Vagina (tissue), 2 donors: ENCODE measurements around the gene MT1H.

Experiments used
- POLR2A ChIP-seq, 2 donors: fragments of 450-650 bp; IDR thresholded peaks; one replicate each; pipeline ENCODE4 v1.6.1; 2017; ENCODE audit warnings: antibody characterized with exemption in 2 of 2, mild to moderate bottlenecking in 2 of 2, moderate library complexity in 2 of 2
- POLR2AphosphoS5 ChIP-seq, 2 donors: sonication (generic); formaldehyde crosslinking; IDR thresholded peaks; one replicate each; pipeline ENCODE4 v1.9.0; 2017; ENCODE audit warnings: antibody characterized with exemption in 2 of 2, mild to moderate bottlenecking in 2 of 2, low read depth in 1 of 2; ENCODE audit not compliant: insufficient read depth in 1 of 2
- TF ChIP-seq, protein P1 (sequence below), 3 experiments: fragments of 450-650 bp in 2 of 3; fragments of 200-600 bp in 1 of 3; sonication (generic) in 1 of 3; IDR thresholded peaks; one replicate each; pipeline ENCODE4 v1.5.1; 2017 to 2019; ENCODE audit warnings: antibody characterized with exemption in 3 of 3, mild to moderate bottlenecking in 2 of 3, moderate library complexity in 2 of 3

DNA sequence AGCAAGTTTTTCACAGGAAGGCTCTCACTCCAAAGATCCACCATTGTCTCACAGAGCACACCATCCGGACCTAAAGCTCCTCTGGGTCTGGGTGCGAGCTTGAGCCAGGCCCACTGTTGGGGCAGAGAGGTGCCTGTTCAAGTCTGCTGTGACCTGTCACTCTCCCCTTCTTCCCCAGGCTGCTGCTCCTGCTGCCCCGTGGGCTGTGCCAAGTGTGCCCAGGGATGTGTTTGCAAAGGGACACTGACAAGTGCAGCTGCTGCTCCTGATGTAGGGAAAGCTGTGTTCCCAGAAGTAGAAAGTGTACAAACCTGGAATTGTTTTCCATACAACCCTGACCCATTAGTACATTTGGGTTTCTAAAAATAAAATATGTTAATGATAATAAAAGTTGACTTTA is 7.9 kb downstream of the MT1H start:
- no peak for TF ChIP-seq POLR2AphosphoS5 (IDR thresholded peaks at IDR 0.05; ENCODE audit: insufficient read depth in 1 of 2, low read depth in 1 of 2)
- TF ChIP-seq, protein P1, sequence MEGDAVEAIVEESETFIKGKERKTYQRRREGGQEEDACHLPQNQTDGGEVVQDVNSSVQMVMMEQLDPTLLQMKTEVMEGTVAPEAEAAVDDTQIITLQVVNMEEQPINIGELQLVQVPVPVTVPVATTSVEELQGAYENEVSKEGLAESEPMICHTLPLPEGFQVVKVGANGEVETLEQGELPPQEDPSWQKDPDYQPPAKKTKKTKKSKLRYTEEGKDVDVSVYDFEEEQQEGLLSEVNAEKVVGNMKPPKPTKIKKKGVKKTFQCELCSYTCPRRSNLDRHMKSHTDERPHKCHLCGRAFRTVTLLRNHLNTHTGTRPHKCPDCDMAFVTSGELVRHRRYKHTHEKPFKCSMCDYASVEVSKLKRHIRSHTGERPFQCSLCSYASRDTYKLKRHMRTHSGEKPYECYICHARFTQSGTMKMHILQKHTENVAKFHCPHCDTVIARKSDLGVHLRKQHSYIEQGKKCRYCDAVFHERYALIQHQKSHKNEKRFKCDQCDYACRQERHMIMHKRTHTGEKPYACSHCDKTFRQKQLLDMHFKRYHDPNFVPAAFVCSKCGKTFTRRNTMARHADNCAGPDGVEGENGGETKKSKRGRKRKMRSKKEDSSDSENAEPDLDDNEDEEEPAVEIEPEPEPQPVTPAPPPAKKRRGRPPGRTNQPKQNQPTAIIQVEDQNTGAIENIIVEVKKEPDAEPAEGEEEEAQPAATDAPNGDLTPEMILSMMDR (IDR thresholded peaks at IDR 0.05): no peak
- TF ChIP-seq POLR2A (IDR thresholded peaks at IDR 0.05): no peak
